Epithelial cell of esophagus (primary cell): Measurements from ENCODE around the gene PFDN2.
A peak's percentile ranks its signal among the peaks of the same experiment; 100 is the strongest.
"Not testable (repeated sequence)": the region's sequence is repeated elsewhere in the genome, so short reads cannot be mapped to it uniquely, and the experiment has no call there.

Experiments used
- DNase-seq: peaks from one replicate; pipeline ENCODE4 v3.0.0; 2010; ENCODE audit warnings: low read depth
- H3K4me3 ChIP-seq: 2 replicates; pipeline ENCODE4 v1.5.1; 2011; ENCODE audit warnings: mild to moderate bottlenecking, low read length, control low read depth
- TF ChIP-seq, protein P1 (sequence below): IDR thresholded peaks from 2 replicates; pipeline ENCODE4 v1.5.1; 2011; ENCODE audit warnings: low read depth, mild to moderate bottlenecking, low read length, control low read depth, inconsistent platforms; ENCODE audit not compliant: insufficient read depth; ENCODE audit errors: missing control alignments

Gene PFDN2

DNA sequence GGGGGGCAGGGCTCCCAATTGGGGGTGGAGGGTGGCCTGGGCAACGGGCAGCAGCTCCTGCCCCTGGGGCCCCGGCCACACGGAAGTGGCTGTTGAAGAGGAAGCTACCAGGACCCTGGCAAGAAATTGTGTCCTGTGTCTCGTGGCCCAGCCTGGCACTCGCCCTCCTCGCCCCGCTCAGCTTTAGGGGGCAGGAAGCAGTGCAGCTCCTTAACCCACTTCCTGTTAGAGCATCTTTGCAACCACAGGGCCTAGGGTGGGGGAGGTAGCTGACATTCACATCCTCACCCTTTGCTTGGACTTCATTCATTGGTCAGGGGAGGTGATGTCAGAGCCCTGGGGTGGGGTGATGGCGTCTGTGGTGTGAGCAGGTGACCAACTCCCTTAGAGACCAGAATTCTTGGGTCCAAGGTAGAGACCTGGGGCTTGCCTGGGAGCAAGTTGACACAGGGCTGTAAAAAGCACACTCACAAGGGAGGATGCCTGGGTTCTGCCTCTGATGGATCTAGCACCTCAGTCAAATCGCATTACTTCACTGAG lies 48.0 kb downstream of the PFDN2 start, which contains the start of gene ARHGAP30:
Gene ARHGAP30 (minus strand): TSS at position 161 of the 540 bp plus-strand sequence. CDS start 267 bp downstream, outside the sequence.
- no peak within 1 kb of the TSS for H3K4me3 ChIP-seq
- DNase-seq = no peak
- TF ChIP-seq, protein P1, sequence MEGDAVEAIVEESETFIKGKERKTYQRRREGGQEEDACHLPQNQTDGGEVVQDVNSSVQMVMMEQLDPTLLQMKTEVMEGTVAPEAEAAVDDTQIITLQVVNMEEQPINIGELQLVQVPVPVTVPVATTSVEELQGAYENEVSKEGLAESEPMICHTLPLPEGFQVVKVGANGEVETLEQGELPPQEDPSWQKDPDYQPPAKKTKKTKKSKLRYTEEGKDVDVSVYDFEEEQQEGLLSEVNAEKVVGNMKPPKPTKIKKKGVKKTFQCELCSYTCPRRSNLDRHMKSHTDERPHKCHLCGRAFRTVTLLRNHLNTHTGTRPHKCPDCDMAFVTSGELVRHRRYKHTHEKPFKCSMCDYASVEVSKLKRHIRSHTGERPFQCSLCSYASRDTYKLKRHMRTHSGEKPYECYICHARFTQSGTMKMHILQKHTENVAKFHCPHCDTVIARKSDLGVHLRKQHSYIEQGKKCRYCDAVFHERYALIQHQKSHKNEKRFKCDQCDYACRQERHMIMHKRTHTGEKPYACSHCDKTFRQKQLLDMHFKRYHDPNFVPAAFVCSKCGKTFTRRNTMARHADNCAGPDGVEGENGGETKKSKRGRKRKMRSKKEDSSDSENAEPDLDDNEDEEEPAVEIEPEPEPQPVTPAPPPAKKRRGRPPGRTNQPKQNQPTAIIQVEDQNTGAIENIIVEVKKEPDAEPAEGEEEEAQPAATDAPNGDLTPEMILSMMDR = no peak

DNA sequence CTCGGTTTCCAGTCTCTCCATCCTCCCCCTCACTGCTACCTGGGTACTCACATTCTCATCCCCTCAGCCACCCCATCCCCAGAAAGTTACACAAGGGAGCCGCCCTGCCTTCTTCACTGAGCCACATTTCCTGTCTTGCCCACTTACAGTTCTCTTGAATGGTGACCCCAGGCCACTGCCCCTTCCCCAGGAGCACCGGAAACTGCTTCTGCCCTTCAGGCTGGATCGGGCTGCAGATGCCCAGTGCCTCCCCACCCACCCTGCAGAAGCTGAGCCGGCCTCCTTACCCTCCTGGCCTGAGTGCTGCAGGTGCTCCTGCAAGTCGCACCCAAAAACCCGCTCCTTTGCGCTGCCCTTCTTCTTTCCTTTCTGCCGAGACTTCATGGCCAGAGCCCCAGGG lies 48.6 kb downstream of the PFDN2 start:
- H3K4me3 ChIP-seq = no peak overlapping the region
- no peak for DNase-seq

DNA sequence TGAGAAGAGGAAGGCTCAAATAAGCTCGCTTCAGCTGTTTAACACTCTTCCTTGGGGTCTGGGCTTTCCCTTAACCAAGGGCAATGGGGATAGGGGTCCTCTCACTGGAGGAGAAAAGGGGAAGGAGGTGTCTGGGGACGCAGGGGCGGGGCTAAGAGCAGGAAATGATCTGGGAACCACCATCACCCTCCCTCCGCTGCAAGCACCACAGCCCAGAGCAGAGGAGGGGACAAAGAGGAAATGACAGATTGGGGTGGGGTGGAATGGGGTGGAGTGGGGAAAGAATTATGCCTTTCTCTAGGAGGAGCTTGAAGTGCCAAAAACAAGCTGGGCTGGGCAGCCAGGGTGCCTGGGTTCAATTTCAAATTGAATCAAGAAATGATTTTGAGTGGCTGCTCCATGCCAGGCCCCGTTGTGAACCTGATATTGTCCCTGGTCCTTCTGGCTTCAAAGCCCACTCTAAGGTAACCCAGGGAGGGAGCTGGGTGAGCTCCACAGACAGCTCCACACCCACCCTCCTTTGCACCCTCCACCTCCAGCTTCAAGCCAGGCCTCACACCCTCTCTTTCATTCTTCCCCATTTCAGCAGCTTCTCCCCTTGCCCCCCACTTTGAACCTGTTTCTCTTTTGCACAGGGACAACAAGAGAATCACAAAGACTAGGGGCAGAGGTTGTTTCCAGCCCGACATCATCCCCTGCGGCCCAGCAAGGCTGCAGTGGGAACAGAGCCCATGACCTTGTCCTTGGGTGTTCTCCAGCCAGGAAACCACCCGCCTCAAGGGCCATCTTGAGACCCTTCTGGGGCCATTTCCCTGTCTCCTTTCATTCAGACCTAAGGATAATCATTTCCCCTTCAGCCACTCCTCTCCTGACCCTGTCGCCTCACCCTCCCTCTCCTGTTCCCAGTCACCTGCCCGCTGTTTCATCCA lies 49.3 kb downstream of the PFDN2 start:
- peak; percentile 43 for DNase-seq
- H3K4me3 ChIP-seq = no peak overlapping the region
- TF ChIP-seq, protein P1 = no peak

More for the DNA sequence above, 48.6 kb downstream of the PFDN2 start:
- TF ChIP-seq, protein P1 = no peak

DNA sequence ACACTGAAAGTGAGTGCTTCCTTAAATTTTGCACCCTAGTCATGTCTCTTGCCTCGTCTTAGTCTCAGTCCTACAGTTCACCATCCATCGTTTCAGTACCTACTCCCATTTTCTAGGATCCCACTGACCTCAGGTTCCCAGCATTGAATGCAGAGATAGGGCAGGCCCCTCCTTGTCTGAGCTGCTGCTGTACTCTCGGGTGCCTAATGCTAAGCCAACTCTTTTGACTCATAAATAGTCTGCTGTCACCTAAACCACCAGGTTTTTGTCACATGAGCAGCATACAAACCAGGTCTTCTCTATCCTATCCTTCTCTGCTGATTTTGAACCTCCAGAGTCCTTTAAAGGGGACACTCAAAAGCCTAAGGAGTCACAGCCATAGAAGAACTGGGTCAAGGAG lies 51.1 kb downstream of the PFDN2 start:
- TF ChIP-seq, protein P1 = no peak
- DNase-seq = no peak
- H3K4me3 ChIP-seq = no peak overlapping the region

DNA sequence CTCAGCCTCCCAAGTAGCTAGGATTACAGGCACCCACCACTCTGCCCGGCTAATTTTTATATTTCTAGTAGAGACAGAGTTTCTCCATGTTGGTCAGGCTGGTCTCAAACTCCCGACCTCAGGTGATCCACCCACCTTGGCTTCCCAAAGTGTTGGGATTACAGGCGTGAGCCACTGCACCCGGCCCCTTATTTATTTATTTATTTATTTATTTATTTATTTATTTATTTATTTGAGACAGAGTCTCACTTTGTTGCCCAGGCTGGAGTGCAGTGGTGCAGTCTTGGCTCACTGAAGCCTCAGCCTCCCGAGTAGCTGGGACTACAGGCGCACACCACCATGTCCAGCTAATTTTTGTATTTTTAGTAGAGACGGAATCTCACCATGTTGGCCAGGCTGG lies 52.2 kb downstream of the PFDN2 start:
- not testable (repeated sequence) for DNase-seq, H3K4me3 ChIP-seq

DNA sequence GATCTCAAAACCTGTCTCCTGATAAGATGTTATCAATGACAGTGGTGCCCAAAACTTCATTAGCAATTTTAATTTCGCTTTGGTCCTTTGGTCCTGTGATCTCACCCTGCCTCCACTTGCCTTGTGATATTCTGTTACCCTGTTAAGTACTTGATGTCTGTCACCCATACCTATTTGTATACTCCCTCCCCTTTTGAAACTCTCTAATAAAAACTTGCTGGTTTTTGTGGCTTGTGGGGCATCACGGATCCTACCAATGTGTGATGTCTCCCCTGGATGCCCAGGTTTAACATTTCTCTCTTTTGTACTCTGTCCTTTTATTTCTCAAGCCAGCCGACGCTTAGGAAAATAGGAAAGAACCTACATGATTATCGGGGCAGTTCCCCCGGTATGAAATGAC lies 53.9 kb downstream of the PFDN2 start:
- H3K4me3 ChIP-seq, DNase-seq: not testable (repeated sequence)

DNA sequence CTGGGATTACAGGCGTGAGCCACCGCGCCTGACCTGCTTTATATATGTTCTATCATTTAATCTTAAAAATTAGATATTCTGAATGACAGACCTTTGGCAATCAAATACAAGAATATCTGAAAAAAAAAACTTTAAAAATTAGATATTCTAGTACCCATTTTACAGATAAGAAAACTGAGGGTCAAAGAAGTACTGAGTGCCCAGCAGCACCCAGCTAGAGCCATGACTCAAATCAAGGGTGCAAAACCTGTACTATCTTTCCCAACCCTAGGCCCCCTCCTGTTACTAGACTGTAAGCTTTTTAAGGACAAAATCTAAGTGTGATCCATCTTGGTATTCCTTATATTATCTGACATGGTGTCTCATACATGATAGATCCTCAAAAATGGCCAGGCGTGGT lies 56.4 kb downstream of the PFDN2 start:
- DNase-seq = no peak
- TF ChIP-seq, protein P1 = no peak
- H3K4me3 ChIP-seq = no peak overlapping the region

DNA sequence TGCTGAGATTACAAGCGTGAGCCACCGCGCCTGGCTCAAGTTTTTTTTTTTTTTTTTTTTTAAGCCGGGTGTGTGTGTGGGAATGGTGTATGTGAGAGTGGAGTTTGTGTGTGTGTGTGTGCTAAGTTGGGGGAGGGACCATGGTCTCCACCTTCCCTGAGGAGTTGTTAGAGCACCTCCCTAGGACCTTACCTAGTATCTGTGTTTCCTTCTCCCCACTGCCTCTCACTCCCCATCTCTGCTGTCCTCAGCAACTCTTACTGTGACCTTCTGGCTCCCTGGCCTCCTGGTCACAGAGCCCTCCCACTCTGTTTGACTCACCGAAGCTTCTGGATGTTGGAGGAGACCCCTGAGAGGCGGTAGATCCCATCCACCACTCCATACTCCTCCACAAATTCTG lies 58.5 kb downstream of the PFDN2 start:
- DNase-seq = no peak
- no peak overlapping the region for H3K4me3 ChIP-seq
- TF ChIP-seq, protein P1 = no peak
